Measurements from ENCODE around the gene FRMD4A.

FRMD4A gene

DNA sequence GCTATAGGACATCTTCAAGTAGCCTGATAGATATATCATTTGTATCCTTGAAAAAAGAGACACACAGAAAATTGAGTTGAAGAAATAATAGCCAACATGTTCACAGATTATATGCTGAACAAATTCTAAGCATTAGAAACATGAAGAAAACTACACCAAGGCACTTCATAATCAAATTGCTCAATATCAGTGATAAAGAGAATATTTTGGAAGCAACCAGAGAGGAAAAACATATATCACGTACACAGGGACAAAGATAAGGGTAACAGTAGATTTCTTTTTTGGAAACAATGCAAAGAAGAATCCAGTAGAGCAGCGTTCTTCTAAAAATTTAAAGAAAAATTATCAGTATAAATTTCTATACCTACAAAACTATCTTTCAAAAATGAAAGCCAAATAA lies 6.0 kb upstream of the FRMD4A start:
- no peak for DNase-seq

- no peak for DNase-seq
These were observed 4.0 kb upstream of the FRMD4A start for GRCh38 chr10:14334771-14335170.

GRCh38 chr10:14333606-14334005 lies 2.9 kb upstream of the FRMD4A start:
- DNase-seq: no peak

DNA sequence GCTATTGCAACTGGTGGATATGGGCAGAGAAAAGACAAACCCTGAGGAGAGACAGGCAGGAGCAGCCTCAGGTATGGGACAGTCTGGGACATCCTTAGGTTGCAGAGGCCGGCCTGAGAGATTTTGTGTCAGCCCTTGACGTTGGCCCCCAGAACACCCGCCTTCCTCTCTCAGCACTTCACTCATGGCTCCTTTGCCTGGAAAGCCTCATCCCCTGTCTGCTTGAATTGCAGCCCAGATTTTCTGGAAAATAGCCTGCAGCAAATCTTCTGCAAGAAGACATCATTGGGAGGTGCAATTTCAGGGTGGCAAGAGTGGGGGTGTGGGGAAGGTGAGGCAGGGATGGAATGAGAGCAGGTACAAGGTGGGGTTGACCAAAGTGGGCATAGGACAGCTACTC lies 2.2 kb upstream of the FRMD4A start:
- no peak for DNase-seq

GRCh38 chr10:14329746-14330173 lies 964 bp downstream of the FRMD4A start:
- no peak for DNase-seq

DNA sequence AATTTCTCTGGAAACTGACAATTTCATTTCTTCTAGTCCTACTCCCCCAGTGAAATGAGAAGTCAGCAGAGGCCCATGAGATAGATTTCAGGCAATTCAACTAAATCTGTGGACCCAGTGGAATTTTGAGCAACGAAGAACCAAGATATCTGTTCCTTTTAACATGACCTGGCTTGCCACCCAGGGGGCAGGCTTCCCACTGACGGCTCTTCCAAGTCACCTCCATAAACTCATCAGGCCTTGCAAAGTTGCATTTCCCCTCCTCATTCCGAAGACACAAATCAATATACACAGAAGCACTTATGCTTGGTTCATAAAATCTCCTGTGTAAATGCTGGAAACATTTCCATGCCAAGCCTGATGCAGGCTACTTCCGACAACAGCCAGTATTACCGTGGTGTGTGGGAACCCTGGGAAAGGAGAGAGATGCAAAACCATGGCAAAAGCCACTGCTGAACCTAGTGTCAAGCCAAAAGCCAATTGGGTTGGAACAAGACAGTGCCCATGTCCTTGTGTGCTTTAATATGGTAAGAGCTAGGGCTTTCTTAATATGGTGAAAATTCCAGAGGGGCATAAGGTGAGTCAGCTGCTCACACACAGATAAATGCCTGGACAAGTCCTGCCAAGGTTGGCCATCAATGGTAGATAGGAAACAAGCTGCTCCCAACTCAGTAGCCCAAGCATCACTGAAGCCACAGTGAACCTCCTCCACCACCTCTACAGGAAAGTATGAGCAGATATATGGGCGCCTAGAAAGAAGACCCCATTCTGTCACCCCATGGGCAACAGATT lies 1.6 kb downstream of the FRMD4A start:
- DNase-seq: no peak

- no peak for DNase-seq
These were observed 3.2 kb downstream of the FRMD4A start for GRCh38 chr10:14327527-14327926.

DNA sequence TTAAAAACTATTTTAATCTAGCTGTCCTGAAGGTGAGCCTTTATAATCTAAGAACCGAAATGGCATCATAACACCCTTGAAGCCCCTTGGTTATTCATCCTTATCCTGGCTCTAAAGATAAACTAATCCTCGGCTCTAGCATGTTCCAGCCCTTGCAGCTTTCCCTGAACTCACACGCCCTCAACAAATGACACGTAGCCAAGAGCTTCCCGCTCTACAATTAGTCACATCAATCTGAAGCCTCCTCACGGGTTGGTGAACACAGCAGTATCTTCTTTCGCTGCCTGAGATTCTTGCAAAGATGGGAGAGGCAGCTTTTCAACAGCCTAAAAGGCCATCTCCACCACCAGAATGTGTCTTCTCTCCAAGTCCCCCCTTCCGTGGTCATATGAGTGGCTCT lies 4.1 kb downstream of the FRMD4A start:
- no peak for DNase-seq

DNA sequence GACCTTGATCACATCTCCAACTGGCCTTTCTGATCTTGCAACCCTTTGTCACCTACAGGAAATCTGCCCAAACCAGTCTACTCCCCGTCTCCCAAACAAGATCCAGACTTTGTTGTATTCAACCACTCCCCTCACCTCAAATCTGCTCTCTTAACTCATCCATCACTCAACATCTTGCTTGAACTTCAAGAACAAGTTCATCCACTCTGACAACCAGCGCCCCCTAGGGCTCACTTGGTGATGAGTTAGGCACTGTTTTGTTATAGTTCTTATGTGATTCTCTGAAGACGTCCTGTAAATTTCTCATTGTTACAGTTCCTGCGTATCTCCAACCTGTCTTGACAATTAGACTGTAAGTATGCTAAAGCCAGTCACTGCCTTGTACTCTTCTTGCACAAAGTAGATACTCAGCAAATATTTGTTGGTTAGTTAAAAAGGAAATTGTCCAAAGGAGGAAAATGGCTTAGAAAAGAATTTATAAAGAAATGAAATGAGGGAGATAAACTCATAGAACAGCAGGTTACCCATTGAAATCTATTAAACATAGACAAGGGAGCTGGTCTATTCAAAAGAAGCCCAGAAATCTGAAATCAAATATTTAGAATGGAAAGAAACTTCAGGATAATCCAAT lies 5.3 kb downstream of the FRMD4A start:
- peak; percentile 3 for DNase-seq

DNA sequence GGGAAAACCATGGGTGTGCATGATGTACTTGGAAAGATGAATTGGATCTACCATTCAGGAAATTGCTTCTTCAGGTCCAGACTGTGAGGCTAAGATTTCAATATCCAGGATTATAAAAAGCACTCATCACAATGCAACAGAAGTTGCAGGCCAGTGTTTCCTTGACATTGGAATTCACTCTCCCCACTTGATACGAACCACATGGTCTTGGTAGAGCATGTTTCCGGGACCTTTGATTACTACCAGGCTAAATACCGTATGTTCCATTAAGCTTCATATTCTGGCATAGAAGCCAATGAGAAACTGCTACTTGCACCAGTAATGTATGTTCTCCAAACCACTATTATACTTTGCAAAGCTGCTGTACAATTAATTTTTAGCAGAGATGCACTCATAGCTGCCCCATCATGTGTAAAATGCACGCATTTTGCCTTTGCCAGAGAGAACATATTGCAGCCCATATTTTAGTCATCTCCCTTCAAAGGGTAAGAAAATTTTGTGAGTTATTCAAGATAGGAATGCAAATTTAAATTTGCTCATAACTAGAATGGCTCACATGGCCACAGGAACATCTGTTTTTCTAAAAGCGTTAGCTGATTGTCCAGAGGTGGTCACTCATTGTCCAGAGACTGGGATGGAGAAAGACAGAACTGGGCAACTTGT lies 8.1 kb downstream of the FRMD4A start:
- DNase-seq: no peak

GRCh38 chr10:14318007-14318406 lies 12.7 kb downstream of the FRMD4A start:
- DNase-seq: no peak

DNA sequence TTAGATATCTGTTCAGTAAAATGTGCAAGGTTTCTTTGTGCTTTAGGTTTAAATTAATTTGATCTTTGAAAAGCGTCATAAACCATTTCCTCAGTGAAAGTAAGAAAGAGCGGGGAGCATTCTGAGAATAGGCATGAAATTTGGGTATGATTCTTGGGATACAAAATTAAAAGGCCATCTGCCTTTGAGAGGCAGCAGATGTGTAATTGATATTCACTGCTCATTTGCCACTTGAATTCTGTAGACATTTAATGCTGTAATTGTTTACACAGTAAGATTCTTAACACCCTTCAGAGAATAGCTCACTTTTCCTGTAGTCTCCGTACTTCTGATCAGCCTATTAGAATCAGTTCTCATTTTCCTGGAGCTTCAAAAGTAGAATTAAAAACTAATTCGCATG lies 18.7 kb downstream of the FRMD4A start:
- no peak for DNase-seq

DNA sequence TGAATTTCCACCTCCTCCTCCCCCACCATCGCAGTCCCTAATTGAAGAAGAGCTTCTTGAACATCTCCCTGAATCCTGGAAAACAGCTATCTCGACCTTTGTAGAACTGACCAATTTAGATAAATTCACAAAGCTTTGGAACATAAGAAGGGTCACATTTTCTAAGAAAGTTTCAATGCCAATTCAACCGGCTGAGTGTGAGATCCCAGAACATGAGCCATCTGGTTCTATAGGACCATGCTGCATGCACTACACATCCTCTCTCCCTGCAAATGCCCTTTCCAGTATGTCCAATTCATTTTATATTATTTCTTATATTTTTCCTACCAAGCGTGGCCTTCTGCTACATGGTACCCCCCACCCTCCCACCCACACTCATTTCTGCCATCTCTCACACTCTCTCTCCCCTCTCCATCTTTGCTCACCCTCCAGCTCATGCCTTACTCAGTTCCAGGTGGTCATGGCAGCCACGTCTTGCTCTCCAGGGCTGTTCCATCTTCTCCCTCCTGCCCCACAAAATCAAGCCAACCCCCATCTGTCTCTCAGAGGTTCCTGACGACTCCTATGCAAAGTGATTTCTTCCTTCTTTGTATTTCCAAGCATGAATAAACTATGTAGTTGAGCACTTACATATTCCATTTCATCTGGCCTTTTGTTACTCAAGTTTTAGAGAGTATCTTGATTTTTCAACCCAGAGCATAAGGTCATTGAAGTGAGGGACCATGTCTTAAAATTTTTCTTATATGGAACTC lies 19.3 kb downstream of the FRMD4A start:
- DNase-seq: no peak

- DNase-seq: no peak
These were observed 21.1 kb downstream of the FRMD4A start for GRCh38 chr10:14309593-14309992.

- DNase-seq: no peak
These were observed 24.5 kb downstream of the FRMD4A start for GRCh38 chr10:14306190-14306589.

- DNase-seq: no peak
These were observed 26.7 kb downstream of the FRMD4A start for GRCh38 chr10:14304046-14304445.

DNA sequence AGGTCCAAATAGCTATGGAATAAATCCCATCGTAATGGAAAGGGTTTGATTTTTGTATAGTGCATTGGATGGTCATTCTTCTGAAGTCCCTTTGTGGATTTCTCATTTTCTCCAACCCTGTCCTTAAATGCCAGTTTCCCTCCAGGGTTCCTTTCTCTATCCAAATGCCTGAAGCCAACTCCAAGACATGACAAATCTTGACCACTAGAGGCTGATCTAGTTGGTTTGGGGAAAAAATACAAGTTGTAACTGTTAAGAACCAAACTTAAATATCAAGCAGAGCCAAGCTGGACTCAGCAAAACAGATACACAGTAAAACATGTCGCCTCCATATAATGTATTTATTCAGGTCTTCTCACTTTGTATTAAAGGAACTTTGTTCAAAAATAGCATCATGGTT lies 28.7 kb downstream of the FRMD4A start:
- peak; percentile 12 for DNase-seq

- no peak for DNase-seq
These were observed 31.2 kb downstream of the FRMD4A start for GRCh38 chr10:14299556-14299955.

DNA sequence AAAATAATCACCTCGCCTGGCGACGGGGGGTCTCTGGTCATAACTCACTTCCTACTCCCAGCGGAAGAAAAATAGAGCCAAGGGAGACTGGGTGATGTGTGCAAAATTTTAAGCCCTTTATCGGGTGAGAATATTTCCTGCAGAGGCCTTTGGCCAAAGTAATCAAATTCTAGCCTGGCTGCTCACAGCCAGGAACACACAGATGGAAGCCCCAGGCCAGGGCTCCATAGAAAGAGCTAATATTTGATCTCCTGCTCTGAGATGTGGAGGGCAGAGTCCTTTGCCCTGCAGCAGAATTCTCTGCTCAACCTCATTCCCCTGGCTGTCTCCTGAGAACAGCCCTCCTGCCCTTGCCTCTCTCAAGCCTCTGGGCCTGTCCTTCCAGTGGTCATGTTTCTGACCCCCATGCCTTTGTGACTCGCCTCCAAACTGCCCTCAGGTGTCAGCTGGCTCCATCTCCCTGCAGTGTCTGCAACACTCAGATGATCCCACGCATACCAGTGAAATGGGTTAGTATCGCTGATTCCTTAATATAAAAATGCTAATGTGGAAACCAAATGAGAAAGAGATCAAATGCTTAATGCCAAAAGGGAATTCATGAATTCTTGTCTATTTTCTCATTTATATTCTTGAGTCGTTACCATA lies 34.5 kb downstream of the FRMD4A start:
- no peak for DNase-seq

- DNase-seq: no peak
These were observed 36.2 kb downstream of the FRMD4A start for GRCh38 chr10:14294347-14295059.

- no peak for DNase-seq
These were observed 37.2 kb downstream of the FRMD4A start for GRCh38 chr10:14293526-14293925.

GRCh38 chr10:14291296-14291695 lies 39.4 kb downstream of the FRMD4A start:
- DNase-seq: no peak

All from fibroblast of upper back skin (primary cell).